ENCODE measurements around the gene CACNA1C. TPM values are rescaled to one million over a fixed set of nuclear protein-coding genes. Genes with fewer than 3 reads are reported as not detected.
A peak's percentile ranks its signal among the peaks of the same experiment; 100 is the strongest.

Gene CACNA1C
- total and polyA plus RNA-seq, 2 donors (not counting 1 experiment from before 2014, with no cell fraction given) = 7.6 to 11.4 TPM

GRCh38 chr12:2179058-2179457 lies 126.3 kb downstream of the CACNA1C start:
- H2AFZ ChIP-seq (ENCODE audit: low read length) = no peak overlapping the region
- no peaks in the 10 kb centered on the region for H3K9me3 ChIP-seq (ENCODE audit: control insufficient read depth, insufficient read depth, low read depth, low read length)
- DNase-seq (ENCODE audit: low read depth in 2 of 2) = no peak
- H3K27me3 ChIP-seq (ENCODE audit: control insufficient read depth, insufficient read depth, low read length) = no peaks in the 10 kb centered on the region
- no peak overlapping the region for H3K4me2 ChIP-seq (ENCODE audit: extremely low read depth, insufficient read depth, low read length)
- no peak overlapping the region for H3K27ac ChIP-seq (ENCODE audit: insufficient read depth, low read length)
- no peak overlapping the region for H3K4me3 ChIP-seq (replicated peaks in 1 of 4; ENCODE audit: control extremely low read depth in 1 of 4, insufficient read depth in 1 of 4, low read depth in 3 of 4, low read length in 4 of 4)
- H3K4me1 ChIP-seq (ENCODE audit: control insufficient read depth, extremely low read depth, insufficient read depth, low read length) = peaks cover 26% of the 10 kb centered on the region
- H3K9ac ChIP-seq (ENCODE audit: insufficient read depth, low read length) = no peak overlapping the region
- no peaks in the 10 kb centered on the region for H3K79me2 ChIP-seq (ENCODE audit: control insufficient read depth, insufficient read depth, low read length)
- no peaks in the 10 kb centered on the region for H4K20me1 ChIP-seq (ENCODE audit: control insufficient read depth, extremely low read depth, insufficient read depth, low read length)
- TF ChIP-seq CTCF (conservative IDR thresholded peaks at IDR 0.05 in 1 of 2, IDR thresholded peaks at IDR 0.05 in 1 of 2; ENCODE audit: low read depth in 1 of 2, low read length in 2 of 2) (no peak), EZH2 (IDR thresholded peaks at IDR 0.05; ENCODE audit: low read length, missing control alignments) (no peak)
- no peaks in the 10 kb centered on the region for H3K36me3 ChIP-seq (ENCODE audit: control insufficient read depth, insufficient read depth, low read length)

GRCh38 chr12:2179953-2180736 lies 127.4 kb downstream of the CACNA1C start:
- Histone ChIP-seq H3K4me3 (replicated peaks in 1 of 4; ENCODE audit: control extremely low read depth in 1 of 4, insufficient read depth in 1 of 4, low read depth in 3 of 4, low read length in 4 of 4) (no peak overlapping the region), H3K27me3 (ENCODE audit: control insufficient read depth, insufficient read depth, low read length) (no peaks in the 10 kb centered on the region), H3K4me2 (ENCODE audit: extremely low read depth, insufficient read depth, low read length) (peak overlapping the region; percentile 61), H2AFZ (ENCODE audit: low read length) (no peak overlapping the region), H4K20me1 (ENCODE audit: control insufficient read depth, extremely low read depth, insufficient read depth, low read length) (no peaks in the 10 kb centered on the region), H3K27ac (ENCODE audit: insufficient read depth, low read length) (peak overlapping the region; percentile 81), H3K79me2 (ENCODE audit: control insufficient read depth, insufficient read depth, low read length) (no peaks in the 10 kb centered on the region), H3K9me3 (ENCODE audit: control insufficient read depth, insufficient read depth, low read depth, low read length) (no peaks in the 10 kb centered on the region), H3K4me1 (ENCODE audit: control insufficient read depth, extremely low read depth, insufficient read depth, low read length) (peaks cover 26% of the 10 kb centered on the region), H3K36me3 (ENCODE audit: control insufficient read depth, insufficient read depth, low read length) (no peaks in the 10 kb centered on the region), H3K9ac (ENCODE audit: insufficient read depth, low read length) (peak overlapping the region; percentile 14)
- TF ChIP-seq EZH2 (IDR thresholded peaks at IDR 0.05; ENCODE audit: low read length, missing control alignments) (no peak), CTCF (conservative IDR thresholded peaks at IDR 0.05 in 1 of 2, IDR thresholded peaks at IDR 0.05 in 1 of 2; ENCODE audit: low read depth in 1 of 2, low read length in 2 of 2) (no peak)
- peak; percentile 95 to 98 for DNase-seq (ENCODE audit: low read depth in 2 of 2)

GRCh38 chr12:2180737-2181082 lies 127.9 kb downstream of the CACNA1C start:
- H3K4me2 ChIP-seq (ENCODE audit: extremely low read depth, insufficient read depth, low read length) = peak overlapping the region; percentile 61
- H2AFZ ChIP-seq (ENCODE audit: low read length) = no peak overlapping the region
- DNase-seq (ENCODE audit: low read depth in 2 of 2) = no peak

More at GRCh38 chr12:2180737-2181082, 127.9 kb downstream of the CACNA1C start:
- H3K36me3 ChIP-seq (ENCODE audit: control insufficient read depth, insufficient read depth, low read length) = no peaks in the 10 kb centered on the region
- H3K27ac ChIP-seq (ENCODE audit: insufficient read depth, low read length) = peak overlapping the region; percentile 81
- no peaks in the 10 kb centered on the region for H4K20me1 ChIP-seq (ENCODE audit: control insufficient read depth, extremely low read depth, insufficient read depth, low read length)
- TF ChIP-seq EZH2 (IDR thresholded peaks at IDR 0.05; ENCODE audit: low read length, missing control alignments) (no peak), CTCF (conservative IDR thresholded peaks at IDR 0.05 in 1 of 2, IDR thresholded peaks at IDR 0.05 in 1 of 2; ENCODE audit: low read depth in 1 of 2, low read length in 2 of 2) (no peak)
- H3K27me3 ChIP-seq (ENCODE audit: control insufficient read depth, insufficient read depth, low read length) = no peaks in the 10 kb centered on the region
- H3K9me3 ChIP-seq (ENCODE audit: control insufficient read depth, insufficient read depth, low read depth, low read length) = no peaks in the 10 kb centered on the region
- peak overlapping the region; percentile 14 for H3K9ac ChIP-seq (ENCODE audit: insufficient read depth, low read length)
- H3K4me1 ChIP-seq (ENCODE audit: control insufficient read depth, extremely low read depth, insufficient read depth, low read length) = peaks cover 26% of the 10 kb centered on the region
- no peak overlapping the region for H3K4me3 ChIP-seq (replicated peaks in 1 of 4; ENCODE audit: control extremely low read depth in 1 of 4, insufficient read depth in 1 of 4, low read depth in 3 of 4, low read length in 4 of 4)
- H3K79me2 ChIP-seq (ENCODE audit: control insufficient read depth, insufficient read depth, low read length) = no peaks in the 10 kb centered on the region
